Keratinocyte (primary cell): Measurements from ENCODE around the gene HOXA7. TPM values are rescaled to one million over a fixed set of nuclear protein-coding genes. Genes with fewer than 3 reads are reported as not detected.

Experiments used
- DNase-seq: peaks from one replicate; pipeline ENCODE4 v3.0.0-alpha.2; 2011; ENCODE audit warnings: low read depth, missing footprints, low spot score
- FAIRE-seq: peaks from 2 replicates; lab custom pipeline; 2011; peaks lifted over from hg19 to GRCh38; lab: Jason Lieb, UNC
- H2AFZ ChIP-seq: 2 replicates; pipeline ENCODE4 v1.6.0; 2012; ENCODE audit warnings: low read length, control low read depth, inconsistent platforms; ENCODE audit not compliant: control insufficient read depth
- H3K27ac ChIP-seq: 2 replicates; pipeline ENCODE4 v1.5.1; 2011; ENCODE audit warnings: low read length; ENCODE audit not compliant: control insufficient read depth, insufficient read depth
- H3K27me3 ChIP-seq: 3 replicates; pipeline ENCODE4 v1.6.0; 2011; ENCODE audit warnings: low read length; ENCODE audit not compliant: control insufficient read depth, insufficient read depth; ENCODE audit errors: extremely low read depth
- H3K36me3 ChIP-seq, 2 experiments: 2 replicates in 1 of 2; 3 replicates in 1 of 2; pipeline ENCODE4 v1.5.1; 2011; ENCODE audit warnings: low read length in 2 of 2, mild to moderate bottlenecking in 1 of 2; ENCODE audit not compliant: control insufficient read depth in 2 of 2, insufficient read depth in 2 of 2; ENCODE audit errors: extremely low read depth in 1 of 2
- H3K4me1 ChIP-seq: 3 replicates; pipeline ENCODE4 v1.5.1; 2011; ENCODE audit warnings: low read length; ENCODE audit not compliant: control insufficient read depth, insufficient read depth; ENCODE audit errors: extremely low read depth
- H3K4me2 ChIP-seq: 3 replicates; pipeline ENCODE4 v1.6.0; 2011; ENCODE audit warnings: low read depth, low read length; ENCODE audit not compliant: control insufficient read depth, insufficient read depth; ENCODE audit errors: extremely low read depth
- H3K4me3 ChIP-seq, 3 experiments: fragments of 200-600 bp in 1 of 3; sonication (generic) in 1 of 3; 2 replicates in 2 of 3; 3 replicates in 1 of 3; pipeline ENCODE4 v1.5.1; 2011 to 2016; ENCODE audit warnings: low read length in 3 of 3, mild to moderate bottlenecking in 3 of 3, control low read depth in 2 of 3, inconsistent platforms in 1 of 3, low read depth in 1 of 3, mixed read lengths in 1 of 3, mixed run types in 1 of 3, moderate library complexity in 1 of 3; ENCODE audit not compliant: control insufficient read depth in 2 of 3, insufficient read depth in 2 of 3; ENCODE audit errors: extremely low read depth in 1 of 3
- H3K79me2 ChIP-seq: 2 replicates; pipeline ENCODE4 v1.6.0; 2012; ENCODE audit warnings: low read length; ENCODE audit not compliant: control insufficient read depth, insufficient read depth
- H3K9ac ChIP-seq: 3 replicates; pipeline ENCODE4 v1.6.0; 2011; ENCODE audit warnings: low read length; ENCODE audit not compliant: control insufficient read depth, insufficient read depth; ENCODE audit errors: extremely low read depth
- H3K9me1 ChIP-seq: 3 replicates; pipeline ENCODE4 v1.6.0; 2011; ENCODE audit warnings: low read length; ENCODE audit not compliant: control insufficient read depth, insufficient read depth; ENCODE audit errors: extremely low read depth
- H3K9me3 ChIP-seq: 2 replicates; pipeline ENCODE4 v1.5.1; 2012; ENCODE audit warnings: low read depth, low read length; ENCODE audit not compliant: control insufficient read depth
- H4K20me1 ChIP-seq: 3 replicates; pipeline ENCODE4 v1.6.0; 2011; ENCODE audit warnings: low read length; ENCODE audit not compliant: control insufficient read depth, insufficient read depth; ENCODE audit errors: extremely low read depth
- EZH2 ChIP-seq: IDR thresholded peaks from one replicate; pipeline ENCODE4 v1.6.1; 2012; ENCODE audit warnings: inconsistent platforms, mild to moderate bottlenecking, low read length, moderate library complexity
- dilution Hi-C: fragments of 300-500 bp; cut with MboI; formaldehyde crosslinking; loops from one replicate; pipeline ENCODE4 v1.7.0; 2020; ENCODE audit warnings: low sequenced_read_pairs; ENCODE audit not compliant: extremely low pct_ligation_motif_present
- polyA plus RNA-seq, 5 experiments: library from polyadenylated mRNA; depleted of rRNA in 3 of 5; stranded (reverse) in 3 of 5; stranded (forward) in 1 of 5; unstranded in 1 of 5; fragments of >200 nt; gene quantifications; 1 replicate in 1 of 5; 2 replicates in 3 of 5; 3 replicates in 1 of 5; pipeline versions ENCODE4 v1.2.1 to v1.2.3, GENCODE V29; 2011 to 2012; ENCODE audit warnings: missing spikeins in 2 of 5, low read depth in 1 of 5, low replicate concordance in 1 of 5
- TF ChIP-seq, protein P1 (sequence below), 3 experiments: IDR thresholded peaks in 1 of 3; conservative IDR thresholded peaks in 1 of 3; optimal IDR thresholded peaks in 1 of 3; 2 replicates in 2 of 3; 3 replicates in 1 of 3; pipeline versions ENCODE3 to v1.5.1; 2011; ENCODE audit warnings: low read length in 3 of 3, mild to moderate bottlenecking in 3 of 3, moderate library complexity in 2 of 3, control low read depth in 1 of 3, inconsistent platforms in 1 of 3; ENCODE audit not compliant: insufficient read depth in 2 of 3; ENCODE audit errors: extremely low read depth in 1 of 3

The HOXA7 gene
- polyA plus RNA-seq, 1 donor (not counting 4 experiments of a cell fraction or from before 2014, with no cell fraction given) = 8.1 TPM

DNA sequence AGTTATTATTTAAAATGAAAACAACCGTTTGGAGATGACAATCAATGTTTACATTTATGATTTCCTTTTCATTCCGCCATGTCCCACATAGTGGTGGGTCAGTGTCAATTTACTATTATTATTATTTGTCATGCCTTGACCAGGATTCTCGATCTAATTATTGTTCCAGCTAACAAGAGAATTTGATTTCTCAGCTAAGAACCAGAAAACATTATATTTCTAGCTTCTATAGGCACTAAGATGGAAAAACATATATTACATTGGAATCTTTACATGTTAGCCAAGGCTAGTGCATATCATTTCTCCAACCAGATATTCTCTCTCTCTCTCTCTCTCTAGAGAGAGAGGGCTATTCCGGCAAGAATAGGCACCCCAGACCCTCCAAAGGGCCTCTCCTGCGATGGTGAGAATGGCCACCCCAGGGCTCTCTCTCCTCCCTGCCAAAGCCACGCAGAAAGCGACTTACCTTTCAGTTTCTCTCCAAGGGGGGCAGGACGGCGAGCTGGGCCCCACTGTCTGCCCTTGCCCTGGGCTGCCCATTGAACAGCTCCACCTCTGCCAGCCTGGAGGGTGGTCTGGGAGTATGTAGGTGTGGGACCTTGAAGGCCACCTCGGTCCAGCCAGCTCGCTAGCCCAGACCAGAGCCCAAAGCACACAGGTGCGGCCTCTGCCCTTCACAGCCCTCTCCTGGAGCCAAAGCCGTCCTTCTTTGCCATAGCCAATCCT lies 6.5 kb downstream of the HOXA7 start:
- Histone ChIP-seq H3K9ac (peak overlapping the region; percentile 93), H3K27me3 (no peaks in the 10 kb centered on the region)
- FAIRE-seq = no peak

DNA sequence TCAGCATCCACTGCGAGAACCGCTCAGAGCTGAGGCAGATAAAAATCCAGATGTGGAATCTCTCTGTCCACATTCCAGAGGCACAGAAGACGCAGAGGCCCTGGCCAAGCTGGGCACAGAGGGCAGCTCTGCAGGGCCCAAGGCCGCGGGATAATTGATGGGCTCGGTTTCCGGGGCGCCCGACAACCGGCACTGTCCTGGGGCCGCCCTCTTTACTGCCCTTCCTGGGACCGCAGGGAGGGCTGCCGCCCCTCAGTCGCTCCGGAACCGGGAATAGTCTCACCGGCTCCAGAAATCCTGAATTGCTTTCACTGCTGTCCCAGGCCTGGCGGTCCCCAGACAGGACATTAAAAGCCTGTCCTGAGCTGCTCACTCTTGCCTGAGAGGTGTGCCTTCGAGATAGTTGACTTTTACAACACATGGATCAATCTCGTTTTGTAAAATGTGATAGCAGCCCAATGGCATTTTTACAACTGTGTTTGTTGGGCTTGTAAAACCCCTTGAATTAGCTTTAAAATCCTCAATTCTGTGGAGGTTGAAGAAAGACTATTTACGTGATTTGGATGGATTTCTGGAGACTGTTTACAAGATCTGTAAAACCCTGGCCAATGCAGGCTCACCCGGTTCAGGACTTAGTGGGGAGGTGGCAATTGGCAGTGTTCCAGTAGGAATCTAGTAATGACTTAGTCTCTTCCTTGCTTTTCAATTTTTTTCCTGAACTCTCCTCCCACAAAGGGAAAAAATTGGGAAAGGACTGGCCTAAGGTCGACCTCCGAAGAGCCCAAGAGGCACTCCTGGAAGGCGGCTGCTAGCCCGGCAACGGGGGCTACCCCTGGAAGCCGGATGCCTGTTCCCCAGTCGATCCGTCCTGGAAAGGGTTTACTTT lies 7.5 kb downstream of the HOXA7 start:
- Histone ChIP-seq H3K79me2 (peaks cover 84% of the 10 kb centered on the region), H3K27me3 (no peaks in the 10 kb centered on the region), H3K9me3 (no peaks in the 10 kb centered on the region), H2AFZ (peak overlapping the region; percentile 17), H3K9ac (peak overlapping the region; percentile 93), H3K4me1 (peaks cover 66% of the 10 kb centered on the region), H4K20me1 (no peaks in the 10 kb centered on the region), H3K36me3 (peaks cover 0 to 7% of the 10 kb centered on the region in 2 experiments), H3K27ac (peak overlapping the region; percentile 87), H3K4me2 (peak overlapping the region; percentile 98), H3K4me3 (peak overlapping the region; percentile 60 to 83 (median 74)), H3K9me1 (no peaks in the 10 kb centered on the region)
- dilution Hi-C loops = no loop called here
- TF ChIP-seq, protein P1, sequence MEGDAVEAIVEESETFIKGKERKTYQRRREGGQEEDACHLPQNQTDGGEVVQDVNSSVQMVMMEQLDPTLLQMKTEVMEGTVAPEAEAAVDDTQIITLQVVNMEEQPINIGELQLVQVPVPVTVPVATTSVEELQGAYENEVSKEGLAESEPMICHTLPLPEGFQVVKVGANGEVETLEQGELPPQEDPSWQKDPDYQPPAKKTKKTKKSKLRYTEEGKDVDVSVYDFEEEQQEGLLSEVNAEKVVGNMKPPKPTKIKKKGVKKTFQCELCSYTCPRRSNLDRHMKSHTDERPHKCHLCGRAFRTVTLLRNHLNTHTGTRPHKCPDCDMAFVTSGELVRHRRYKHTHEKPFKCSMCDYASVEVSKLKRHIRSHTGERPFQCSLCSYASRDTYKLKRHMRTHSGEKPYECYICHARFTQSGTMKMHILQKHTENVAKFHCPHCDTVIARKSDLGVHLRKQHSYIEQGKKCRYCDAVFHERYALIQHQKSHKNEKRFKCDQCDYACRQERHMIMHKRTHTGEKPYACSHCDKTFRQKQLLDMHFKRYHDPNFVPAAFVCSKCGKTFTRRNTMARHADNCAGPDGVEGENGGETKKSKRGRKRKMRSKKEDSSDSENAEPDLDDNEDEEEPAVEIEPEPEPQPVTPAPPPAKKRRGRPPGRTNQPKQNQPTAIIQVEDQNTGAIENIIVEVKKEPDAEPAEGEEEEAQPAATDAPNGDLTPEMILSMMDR (optimal IDR thresholded peaks at IDR 0.05 in 1 of 3, IDR thresholded peaks at IDR 0.05 in 1 of 3, conservative IDR thresholded peaks at IDR 0.05 in 1 of 3; ENCODE audit: extremely low read depth in 1 of 3, insufficient read depth in 2 of 3, low read length in 3 of 3) = no peak
- TF ChIP-seq EZH2 = no peak
- DNase-seq = no peak
- FAIRE-seq = no peak

More for the DNA sequence above, 6.5 kb downstream of the HOXA7 start:
- Histone ChIP-seq H3K36me3 (peaks cover 0 to 2% of the 10 kb centered on the region in 2 experiments), H2AFZ (peak overlapping the region; percentile 81), H3K4me3 (peak overlapping the region; percentile 60 to 83 (median 74)), H3K79me2 (peaks cover 82% of the 10 kb centered on the region), H4K20me1 (no peaks in the 10 kb centered on the region), H3K4me2 (peak overlapping the region; percentile 98), H3K9me1 (no peaks in the 10 kb centered on the region), H3K27ac (peak overlapping the region; percentile 87), H3K4me1 (peaks cover 73% of the 10 kb centered on the region), H3K9me3 (no peaks in the 10 kb centered on the region)
- DNase-seq = no peak
- dilution Hi-C loops = no loop called here
- TF ChIP-seq EZH2 = no peak
- TF ChIP-seq, protein P1 (optimal IDR thresholded peaks at IDR 0.05 in 1 of 3, IDR thresholded peaks at IDR 0.05 in 1 of 3, conservative IDR thresholded peaks at IDR 0.05 in 1 of 3; ENCODE audit: extremely low read depth in 1 of 3, insufficient read depth in 2 of 3, low read length in 3 of 3) = no peak
